Lower leg skin (tissue), 3 donors: Measurements from ENCODE around the gene PRDM15.

Source experiments
- POLR2A ChIP-seq, 2 donors: fragments of 450-650 bp; IDR thresholded peaks; one replicate each; pipeline ENCODE4 v1.6.1; 2016 to 2017; ENCODE audit warnings: antibody characterized with exemption in 2 of 2, mild to moderate bottlenecking in 1 of 2, moderate library complexity in 1 of 2
- TF ChIP-seq, protein P1 (sequence below), 3 donors: fragments of 450-650 bp; IDR thresholded peaks; one replicate each; pipeline ENCODE4 v1.5.1; 2016; ENCODE audit warnings: antibody characterized with exemption in 3 of 3, mild to moderate bottlenecking in 3 of 3, moderate library complexity in 2 of 3

DNA sequence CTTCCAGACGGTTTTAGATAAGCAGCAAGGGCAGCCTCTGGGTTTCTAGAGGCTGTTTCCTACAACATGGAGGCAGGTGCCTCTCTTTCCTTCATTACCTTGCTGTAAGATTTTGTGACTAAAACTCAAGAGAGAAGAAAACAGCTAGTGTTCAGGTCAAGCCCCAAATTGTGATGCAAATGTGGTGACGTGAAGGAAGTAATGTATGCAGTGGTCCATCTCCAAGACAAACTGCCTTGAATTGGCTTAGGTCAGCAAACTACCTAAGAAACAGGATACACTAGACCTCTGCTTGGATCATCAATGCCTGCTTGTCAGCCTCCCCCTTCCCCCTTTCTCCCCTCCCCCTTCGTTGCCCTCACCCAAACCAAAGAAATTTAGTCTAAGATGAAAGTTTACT, 83.4 kb downstream of the PRDM15 start:
- TF ChIP-seq, protein P1, sequence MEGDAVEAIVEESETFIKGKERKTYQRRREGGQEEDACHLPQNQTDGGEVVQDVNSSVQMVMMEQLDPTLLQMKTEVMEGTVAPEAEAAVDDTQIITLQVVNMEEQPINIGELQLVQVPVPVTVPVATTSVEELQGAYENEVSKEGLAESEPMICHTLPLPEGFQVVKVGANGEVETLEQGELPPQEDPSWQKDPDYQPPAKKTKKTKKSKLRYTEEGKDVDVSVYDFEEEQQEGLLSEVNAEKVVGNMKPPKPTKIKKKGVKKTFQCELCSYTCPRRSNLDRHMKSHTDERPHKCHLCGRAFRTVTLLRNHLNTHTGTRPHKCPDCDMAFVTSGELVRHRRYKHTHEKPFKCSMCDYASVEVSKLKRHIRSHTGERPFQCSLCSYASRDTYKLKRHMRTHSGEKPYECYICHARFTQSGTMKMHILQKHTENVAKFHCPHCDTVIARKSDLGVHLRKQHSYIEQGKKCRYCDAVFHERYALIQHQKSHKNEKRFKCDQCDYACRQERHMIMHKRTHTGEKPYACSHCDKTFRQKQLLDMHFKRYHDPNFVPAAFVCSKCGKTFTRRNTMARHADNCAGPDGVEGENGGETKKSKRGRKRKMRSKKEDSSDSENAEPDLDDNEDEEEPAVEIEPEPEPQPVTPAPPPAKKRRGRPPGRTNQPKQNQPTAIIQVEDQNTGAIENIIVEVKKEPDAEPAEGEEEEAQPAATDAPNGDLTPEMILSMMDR (IDR thresholded peaks at IDR 0.05), result no peak
- no peak for TF ChIP-seq POLR2A (IDR thresholded peaks at IDR 0.05)
